Stimulated activated CD4-positive, alpha-beta T cell treated with anti-CD3 and anti-CD28 coated beads, Interleukin-1b, Interleukin-23, amount 100 ng/mL, for 4 hours (primary cell): ENCODE data around the gene TTLL12.

Source experiments
- DNase-seq, 2 donors: peaks; one replicate each; pipeline ENCODE4 v3.0.0-alpha.2; 2020; ENCODE audit warnings: low read depth in 2 of 2

TTLL12 gene

GRCh38 chr22:43213962-43214361 is 27.0 kb upstream of the TTLL12 start:
- no peak for DNase-seq

GRCh38 chr22:43213051-43213450 is 26.1 kb upstream of the TTLL12 start:
- DNase-seq: no peak

- DNase-seq: no peak
Observed at GRCh38 chr22:43212434-43212952, 25.6 kb upstream of the TTLL12 start.

- no peak for DNase-seq
Observed at GRCh38 chr22:43211941-43212433, 25.1 kb upstream of the TTLL12 start.

- no peak for DNase-seq
Observed at GRCh38 chr22:43210631-43211515, 23.9 kb upstream of the TTLL12 start.

GRCh38 chr22:43209971-43210370 is 23.0 kb upstream of the TTLL12 start:
- no peak for DNase-seq

- DNase-seq: no peak
Observed at GRCh38 chr22:43209523-43209890, 22.6 kb upstream of the TTLL12 start.

GRCh38 chr22:43208703-43209522 is 22.0 kb upstream of the TTLL12 start:
- DNase-seq: no peak

- DNase-seq: no peak
Observed at GRCh38 chr22:43207849-43208702, 21.1 kb upstream of the TTLL12 start.

GRCh38 chr22:43207386-43207785 is 20.5 kb upstream of the TTLL12 start:
- no peak for DNase-seq

GRCh38 chr22:43206509-43207161 is 19.7 kb upstream of the TTLL12 start:
- no peak for DNase-seq

GRCh38 chr22:43205748-43206508 is 19.0 kb upstream of the TTLL12 start:
- no peak for DNase-seq

GRCh38 chr22:43205261-43205691 is 18.3 kb upstream of the TTLL12 start:
- no peak for DNase-seq

GRCh38 chr22:43203471-43203981 is 16.6 kb upstream of the TTLL12 start:
- DNase-seq: no peak

GRCh38 chr22:43202756-43203410 is 15.9 kb upstream of the TTLL12 start:
- no peak for DNase-seq

- no peak for DNase-seq
Observed at GRCh38 chr22:43202326-43202725, 15.4 kb upstream of the TTLL12 start.

- DNase-seq: no peak
Observed at GRCh38 chr22:43201486-43202219, 14.7 kb upstream of the TTLL12 start.

GRCh38 chr22:43200555-43200954 is 13.6 kb upstream of the TTLL12 start:
- DNase-seq: no peak

- DNase-seq: no peak
Observed at GRCh38 chr22:43200031-43200430, 13.1 kb upstream of the TTLL12 start.
